Body of pancreas (tissue), 4 donors: ENCODE measurements around the gene PEMT.

Source experiments
- CTCF ChIP-seq, 7 experiments: fragments of 450-650 bp in 4 of 7; fragments of 200-600 bp in 3 of 7; sonication (generic) in 3 of 7; IDR thresholded peaks; one replicate each; pipeline ENCODE4 v1.5.1; 2016 to 2019; ENCODE audit warnings: antibody characterized with exemption in 7 of 7
- POLR2A ChIP-seq, 3 donors: fragments of 450-650 bp; IDR thresholded peaks; one replicate each; pipeline ENCODE4 v1.6.1; 2016; ENCODE audit warnings: antibody characterized with exemption in 3 of 3, mild to moderate bottlenecking in 2 of 3

- TF ChIP-seq CTCF (IDR thresholded peaks at IDR 0.05) (no peak), POLR2A (IDR thresholded peaks at IDR 0.05) (no peak)
These were observed 79.3 kb downstream of the PEMT start for GRCh38 chr17:17511881-17512858.
